ENCODE measurements around the gene RASSF3. TPM values are rescaled to one million over a fixed set of nuclear protein-coding genes. Genes with fewer than 3 reads are reported as not detected.

RASSF3 gene
- total and polyA plus RNA-seq, 10 of the 15 experiments (the other 5 are each of a cell fraction or from before 2014, with no cell fraction given), result 6.9 to 62.4 (median 30.3) TPM

GRCh38 chr12:64571411-64571810, 38.9 kb upstream of the RASSF3 start (continued):
- TF ChIP-seq PRDM15 (CRISPR knock-in tag; IDR thresholded peaks at IDR 0.05) (no peak), EGR1 (IDR thresholded peaks at IDR 0.05; ENCODE audit: borderline replicate concordance in 1 of 2, low read depth in 2 of 2, low read length in 2 of 2) (no peak), YBX1 (IDR thresholded peaks at IDR 0.05) (no peak)

GRCh38 chr12:64572241-64572640, 38.1 kb upstream of the RASSF3 start:
- H3K27me3 ChIP-seq (replicated peaks in 1 of 2; ENCODE audit: control insufficient read depth in 2 of 2, insufficient read depth in 2 of 2, low read length in 1 of 2), result no peaks in the 10 kb centered on the region
- H3K9ac ChIP-seq (ENCODE audit: control insufficient read depth, insufficient read depth, low read length), result no peak overlapping the region
- WGBS (ENCODE audit: insufficient coverage, insufficient replicate concordance, low lambda C conversion rate, missing lambda C conversion rate), result 15% methylated on average over 2 of the region's 2 CpGs
- intact Hi-C loops (cut with micrococcal nuclease; ENCODE audit: unreplicated experiment) (no loop called here), in situ Hi-C loops (cut with MboI) (no loop called here)
- SMC1A ChIA-PET (ENCODE audit: uncharacterized antibody, unreplicated experiment), result interaction anchor here (1.2 to 1.4 kb wide), 2 partner anchors 23 to 24 kb away, joined by 4 to 5 read pairs; no protein-coding TSS in a partner anchor
- no peaks in the 10 kb centered on the region for H3K36me3 ChIP-seq (ENCODE audit: control insufficient read depth in 2 of 2, insufficient read depth in 2 of 2, low read length in 1 of 2)
- no peak overlapping the region for H3K4me3 ChIP-seq
- DNase-seq (ENCODE audit: low read depth, low spot score) (no peak), FAIRE-seq (no peak), ATAC-seq (no peak)
- TF ChIP-seq E2F4 (IDR thresholded peaks at IDR 0.05; ENCODE audit: low read depth, low read length) (no peak), ETV6 (conservative IDR thresholded peaks at IDR 0.05 in 1 of 2, IDR thresholded peaks at IDR 0.05 in 1 of 2; ENCODE audit: borderline replicate concordance in 1 of 2, low read depth in 1 of 2) (no peak), JUNB (IDR thresholded peaks at IDR 0.05) (no peak), RAD51 (IDR thresholded peaks at IDR 0.05) (no peak), WRNIP1 (IDR thresholded peaks at IDR 0.05; ENCODE audit: borderline replicate concordance, low read depth, low read length) (no peak), HDGF (IDR thresholded peaks at IDR 0.05) (no peak), BHLHE40 (IDR thresholded peaks at IDR 0.05; ENCODE audit: borderline replicate concordance in 1 of 2, low read depth in 2 of 2, low read length in 1 of 2) (no peak), MYC (IDR thresholded peaks at IDR 0.05; ENCODE audit: insufficient read depth, insufficient read length, insufficient replicate concordance, low read length, severe bottlenecking) (no peak), PKNOX1 (IDR thresholded peaks at IDR 0.05) (no peak), CBFB (IDR thresholded peaks at IDR 0.05; ENCODE audit: low read depth) (no peak), POU2F2 (IDR thresholded peaks at IDR 0.05; ENCODE audit: borderline replicate concordance, low read depth, low read length) (no peak), POLR2AphosphoS2 (IDR thresholded peaks at IDR 0.05; ENCODE audit: low read depth, low read length) (no peak), MTA3 (IDR thresholded peaks at IDR 0.05; ENCODE audit: borderline replicate concordance, low read length) (no peak), CBX5 (IDR thresholded peaks at IDR 0.05; ENCODE audit: low read depth) (no peak), ZNF274 (IDR thresholded peaks at IDR 0.05; ENCODE audit: insufficient read depth, insufficient read length) (no peak)
- no peaks in the 10 kb centered on the region for H3K4me1 ChIP-seq (ENCODE audit: control insufficient read depth, insufficient read depth, low read length)
- H4K20me1 ChIP-seq (ENCODE audit: control insufficient read depth, insufficient read depth), result no peaks in the 10 kb centered on the region
- H3K9me3 ChIP-seq (replicated peaks; ENCODE audit: control insufficient read depth, insufficient read depth, low read length), result no peaks in the 10 kb centered on the region; the same call in 2 of the 3 replicates
- no peak overlapping the region for H2AFZ ChIP-seq (ENCODE audit: control insufficient read depth, low read depth, low read length)
- H3K4me2 ChIP-seq (ENCODE audit: control insufficient read depth, insufficient read depth), result no peak overlapping the region
- CTCF ChIA-PET, result interaction anchor here (0.6 to 2.0 kb wide), 5 partner anchors 11 to 1370 kb away, joined by 3 to 12 read pairs (median 3); no protein-coding TSS in a partner anchor
- no TSS peak for BruUV-seq (replicated peaks)
- H3K79me2 ChIP-seq (ENCODE audit: control insufficient read depth, insufficient read depth, low read length), result no peaks in the 10 kb centered on the region
- RAD21 ChIA-PET (ENCODE audit: unreplicated experiment), result no interaction called here
- POLR2A ChIA-PET, result no interaction called here
- H3K27ac ChIP-seq (ENCODE audit: control insufficient read depth, insufficient read depth), result no peak overlapping the region
